HG02973 (cell line): Measurements from ENCODE around the gene ZNF775.
"Not testable (repeated sequence)": the region's sequence is repeated elsewhere in the genome, so short reads cannot be mapped to it uniquely, and the experiment has no call there.

Source experiments
- ATAC-seq: cut with Tn5 transposase; IDR thresholded peaks from one replicate; pipeline ENCODE4 v1.9.1; 2021; ENCODE audit warnings: moderate library complexity; ENCODE audit not compliant: unreplicated experiment

The ZNF775 gene

DNA sequence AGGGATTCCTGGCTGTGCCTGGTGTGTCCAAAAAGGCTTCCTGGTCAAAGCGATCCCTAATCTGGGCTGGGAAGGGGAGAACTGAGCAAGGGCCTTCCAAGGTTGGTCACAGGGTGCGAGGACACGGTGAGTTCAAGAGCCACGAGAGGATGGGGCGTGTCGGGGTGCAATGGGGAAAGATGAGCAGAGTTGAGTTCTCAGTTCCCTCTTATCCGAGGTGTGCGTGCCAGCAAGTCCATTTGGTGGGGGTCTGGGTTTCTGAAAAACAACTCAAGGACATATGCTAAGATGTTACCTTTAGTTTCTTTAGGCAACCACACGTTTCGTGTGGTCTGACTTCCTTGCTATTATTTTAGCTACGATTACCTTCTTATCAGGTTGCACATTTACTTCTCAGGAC is 1.3 kb downstream of the ZNF775 start:
- ATAC-seq: peak; percentile 22

DNA sequence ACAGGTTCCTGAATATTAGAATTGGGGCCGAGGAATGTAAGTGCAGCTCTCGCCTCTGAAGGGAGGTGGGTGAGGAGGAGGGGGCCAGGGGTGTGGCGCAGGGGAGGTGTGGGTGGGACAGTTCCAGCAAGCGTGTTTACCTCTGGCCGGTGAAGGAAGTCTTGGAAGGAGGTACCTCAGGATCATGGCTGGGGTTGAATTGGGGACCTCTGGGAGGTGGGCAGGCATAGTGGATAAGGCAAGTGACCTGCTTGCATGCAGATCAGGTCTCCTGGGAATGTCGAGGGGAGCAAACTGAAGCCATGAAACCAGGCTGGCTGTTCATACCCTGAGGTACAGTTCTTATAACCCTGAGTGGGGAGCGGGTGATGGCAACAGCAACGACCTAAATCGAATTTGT is 2.0 kb downstream of the ZNF775 start:
- no peak for ATAC-seq

DNA sequence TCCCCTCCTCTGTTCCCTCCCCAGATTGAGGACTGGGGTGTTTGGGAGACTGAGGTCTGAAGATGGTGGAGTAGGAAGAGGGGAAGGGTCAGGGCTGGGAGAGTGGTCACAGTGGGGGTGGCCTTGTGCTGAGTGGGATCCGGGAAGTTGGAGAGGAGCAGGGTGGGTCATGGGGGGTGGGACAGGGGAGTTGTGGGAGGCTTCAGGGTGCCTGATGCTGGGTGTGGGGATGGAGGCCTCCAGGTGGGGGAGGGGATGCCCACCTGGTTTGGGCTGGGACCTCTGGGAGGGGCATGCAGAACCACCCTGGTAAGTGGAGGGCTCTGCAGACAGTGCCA is 2.6 kb downstream of the ZNF775 start:
- no peak for ATAC-seq

DNA sequence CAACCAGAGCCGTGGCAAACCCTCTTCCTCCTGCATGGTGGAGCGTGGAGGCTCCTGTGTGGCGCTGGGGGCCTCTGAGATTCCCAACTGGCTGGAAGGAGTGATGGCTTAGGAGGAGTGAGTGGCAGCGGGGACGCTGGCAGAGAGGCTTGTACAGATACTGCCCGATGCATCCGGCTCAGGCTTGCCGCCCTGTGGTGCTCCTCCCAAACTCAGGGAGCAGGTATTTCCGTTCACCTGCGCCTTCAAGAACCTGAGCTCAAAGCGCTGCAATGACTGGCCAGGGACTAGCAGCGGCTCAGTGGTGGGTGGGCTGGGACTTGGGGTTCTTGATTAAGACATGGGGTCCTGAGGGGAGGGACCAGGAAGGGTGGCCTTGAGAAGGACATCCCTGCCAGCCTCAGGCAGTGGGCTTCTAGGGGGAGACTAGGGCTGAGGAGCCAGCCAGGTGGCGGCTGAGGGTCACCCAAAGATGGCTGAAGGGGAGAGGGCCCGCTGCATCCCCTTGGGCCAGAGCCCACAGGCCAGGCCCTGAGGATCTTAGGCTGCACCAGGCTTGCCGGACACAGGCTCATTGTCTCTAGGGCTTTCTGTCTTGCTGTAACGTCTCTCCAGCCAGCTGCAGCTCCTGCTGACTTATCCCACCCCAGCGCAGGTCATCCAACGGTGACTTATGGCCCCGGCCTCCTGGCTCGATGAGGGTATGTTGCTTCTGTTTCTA is 3.2 kb downstream of the ZNF775 start:
- ATAC-seq: no peak

DNA sequence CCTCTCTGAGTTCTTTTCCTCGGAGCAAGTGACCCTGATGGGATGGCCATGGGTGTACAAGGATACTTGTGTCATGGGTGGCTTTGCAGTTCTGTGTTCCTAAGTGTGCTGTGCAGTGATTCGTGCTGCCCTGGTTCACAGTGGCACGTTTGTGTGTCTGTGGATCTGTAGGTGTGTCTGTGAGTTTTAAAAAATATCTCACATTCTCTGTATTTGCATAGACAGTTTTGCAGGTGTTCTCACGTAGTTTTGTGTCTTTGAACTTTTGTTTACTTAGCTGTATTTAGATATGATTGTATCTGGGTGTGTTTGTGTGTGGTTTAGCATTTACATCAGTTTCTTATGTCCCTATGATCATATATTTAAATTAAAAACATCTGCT is 3.7 kb downstream of the ZNF775 start:
- ATAC-seq: no peak

DNA sequence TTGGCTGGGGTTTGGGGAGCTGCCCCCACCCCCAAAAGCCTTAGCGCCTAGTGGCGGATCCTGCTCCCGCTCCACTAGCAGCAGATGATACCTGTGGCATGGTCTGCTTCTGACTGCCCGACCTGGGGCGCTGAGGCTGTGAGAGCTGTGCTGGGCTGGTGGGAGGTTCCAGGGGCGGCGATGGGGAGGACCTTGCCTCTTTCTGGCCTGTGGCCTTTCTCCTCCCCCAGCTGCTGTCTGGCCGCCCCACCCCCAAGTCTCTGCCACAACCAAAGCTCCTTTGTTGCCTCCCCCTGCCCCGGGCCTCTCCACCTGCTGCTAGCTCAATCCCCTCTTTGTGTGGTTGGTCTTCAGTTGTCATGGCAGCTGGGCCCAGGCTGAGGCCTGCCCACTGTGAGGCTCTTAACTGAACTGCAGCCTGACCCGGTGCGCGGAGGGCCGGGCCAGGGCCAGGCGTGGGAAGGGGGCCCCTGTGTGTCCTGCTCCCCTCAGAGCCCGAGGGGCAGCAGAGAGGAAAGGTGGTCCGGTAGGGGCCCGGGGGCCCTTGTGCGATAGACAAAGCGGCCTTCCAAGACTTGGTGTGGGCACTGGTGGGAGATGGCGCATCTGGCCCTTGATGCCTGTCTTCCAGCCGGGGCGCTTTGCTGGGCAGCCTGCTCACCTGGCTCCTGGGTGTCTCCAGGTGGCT is 4.7 kb downstream of the ZNF775 start:
- no peak for ATAC-seq

DNA sequence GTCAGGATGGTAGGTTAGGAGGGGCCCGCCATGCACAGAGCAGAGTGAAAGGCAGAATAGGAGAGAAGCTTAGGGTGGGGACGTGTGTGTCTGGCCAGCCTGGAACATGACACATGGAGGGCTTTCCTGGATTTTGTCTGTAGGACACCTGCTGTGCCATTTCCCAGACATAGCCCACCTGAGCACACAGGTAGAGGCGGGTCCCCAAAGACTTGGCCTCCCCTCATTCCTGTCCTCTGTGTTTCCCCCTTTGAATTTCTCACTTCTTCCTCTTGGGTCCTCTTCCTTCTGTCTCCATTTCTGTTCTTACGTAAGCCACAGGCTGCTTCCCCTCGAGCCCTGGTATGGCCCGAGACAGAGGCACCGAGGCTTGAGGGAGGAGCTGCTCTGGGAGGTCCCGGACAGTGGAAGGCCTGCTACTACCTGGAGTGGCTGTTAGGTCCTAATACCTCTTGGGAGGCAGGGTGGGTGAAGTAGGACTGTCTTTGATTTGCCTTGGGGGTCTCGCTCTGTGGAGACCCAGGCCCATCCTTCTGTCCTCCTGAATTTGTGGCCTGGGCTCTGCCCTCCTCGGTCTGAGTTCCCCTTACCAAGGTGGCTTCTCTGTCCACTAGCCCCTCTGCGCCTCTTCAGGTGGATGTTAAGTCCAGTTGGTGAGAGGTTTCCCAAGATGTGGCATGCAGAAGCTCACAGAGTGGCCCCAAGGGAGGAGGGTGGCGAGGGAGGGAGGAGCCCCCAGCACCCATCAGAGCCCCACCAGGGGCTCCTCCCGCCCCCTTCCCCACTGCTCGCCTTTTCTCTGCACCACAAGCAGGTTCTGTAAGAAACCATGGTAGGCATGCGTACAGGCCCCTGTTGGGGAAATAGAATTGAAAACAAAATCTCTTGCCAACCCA is 5.5 kb downstream of the ZNF775 start:
- ATAC-seq: no peak

DNA sequence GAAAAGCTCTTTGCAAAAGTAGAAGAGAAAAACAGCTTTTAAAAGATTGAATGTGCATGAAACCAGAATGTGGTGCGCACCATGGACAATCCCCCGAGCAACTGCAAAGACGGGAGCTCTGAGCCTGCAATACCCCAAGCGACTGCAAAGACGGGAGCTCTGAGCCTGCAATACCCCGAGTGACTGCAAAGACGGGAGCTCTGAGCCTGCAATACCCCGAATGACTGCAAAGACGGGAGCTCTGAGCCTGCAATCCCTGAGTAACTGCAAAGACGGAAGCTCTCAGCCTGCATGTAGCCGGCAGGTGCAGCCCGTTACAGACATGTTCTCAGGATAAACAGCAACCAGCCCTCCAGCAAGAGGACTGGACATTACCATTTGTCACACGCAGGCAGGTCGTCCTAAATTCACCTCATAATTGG is 6.2 kb downstream of the ZNF775 start:
- ATAC-seq: no peak

DNA sequence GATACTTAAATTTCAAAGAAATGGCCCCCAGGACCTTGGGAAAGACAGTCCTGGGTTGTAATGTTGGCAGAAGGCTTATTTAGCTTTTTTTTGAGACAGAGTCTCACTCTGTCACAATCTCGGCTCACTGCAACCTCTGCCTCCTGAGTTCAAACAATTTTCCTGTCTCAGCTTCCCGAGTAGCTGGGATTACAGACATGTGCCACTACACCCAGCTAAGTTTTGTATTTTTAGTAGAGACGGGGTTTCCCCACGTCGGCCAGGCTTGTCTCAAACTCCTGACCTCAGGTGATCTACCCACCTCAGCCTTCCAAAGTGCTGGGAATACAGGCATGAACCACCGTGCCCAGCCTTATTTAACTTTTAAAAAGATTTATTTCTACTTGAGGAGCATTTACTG is 6.8 kb downstream of the ZNF775 start:
- ATAC-seq: not testable (repeated sequence)

DNA sequence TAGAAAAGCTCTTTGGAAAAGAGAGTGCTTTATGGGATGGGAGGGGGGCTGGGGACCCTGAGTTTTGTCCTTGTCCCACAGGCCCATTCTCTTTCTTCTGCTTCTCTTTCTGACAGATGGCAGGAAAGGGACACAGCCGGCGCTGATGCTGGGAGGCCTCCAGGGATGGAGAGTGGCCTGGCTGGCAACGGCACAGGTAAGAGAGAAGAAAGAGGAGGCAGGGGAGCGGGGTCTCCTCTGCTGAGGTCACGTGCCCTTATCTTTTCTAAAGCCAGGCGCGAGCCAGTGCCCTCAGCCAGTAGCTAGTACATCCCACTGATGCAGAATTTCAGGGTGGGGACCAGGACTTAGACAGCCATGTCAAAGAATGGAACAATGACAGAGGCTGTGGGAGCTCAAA is 9.2 kb downstream of the ZNF775 start:
- ATAC-seq: no peak

DNA sequence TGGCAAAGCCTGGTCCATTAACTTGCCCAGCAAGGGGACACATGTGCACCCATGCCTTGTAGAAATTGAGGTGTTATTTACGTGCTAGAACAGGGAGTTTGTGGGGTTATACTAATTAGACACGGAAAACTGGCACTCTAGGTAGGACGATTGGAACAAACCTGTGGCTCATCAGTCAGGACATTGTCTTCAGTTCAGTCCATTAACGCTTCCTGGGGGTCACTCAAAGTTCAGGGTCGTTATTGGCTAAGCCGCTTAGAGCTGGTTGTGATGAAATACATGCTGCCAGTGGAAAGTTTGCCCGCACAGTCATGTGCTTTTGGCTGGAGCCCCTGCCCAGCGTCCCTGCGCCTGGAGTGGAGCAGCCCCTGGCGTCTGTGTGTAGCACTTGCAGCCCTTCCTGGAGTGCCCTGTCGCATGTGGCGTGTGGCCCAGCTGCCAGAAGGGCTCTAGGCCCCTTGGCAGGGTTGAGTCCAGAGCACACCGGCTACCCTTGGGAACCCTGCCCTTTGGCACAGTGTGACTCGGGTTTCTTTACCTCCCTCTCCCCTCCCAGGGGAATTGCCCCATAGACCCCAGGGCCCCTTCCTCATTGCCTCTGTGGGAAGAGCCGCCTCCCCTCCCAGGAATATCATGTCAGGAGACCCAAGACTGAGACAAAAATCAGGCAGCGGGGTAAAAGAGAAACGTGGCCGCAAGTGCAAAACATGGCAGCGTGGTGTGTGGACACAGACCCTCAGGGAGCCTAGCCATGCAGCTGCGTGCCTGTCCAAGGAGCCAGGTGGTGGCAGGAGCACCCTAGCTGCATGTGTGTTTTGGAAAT is 9.8 kb downstream of the ZNF775 start:
- no peak for ATAC-seq

DNA sequence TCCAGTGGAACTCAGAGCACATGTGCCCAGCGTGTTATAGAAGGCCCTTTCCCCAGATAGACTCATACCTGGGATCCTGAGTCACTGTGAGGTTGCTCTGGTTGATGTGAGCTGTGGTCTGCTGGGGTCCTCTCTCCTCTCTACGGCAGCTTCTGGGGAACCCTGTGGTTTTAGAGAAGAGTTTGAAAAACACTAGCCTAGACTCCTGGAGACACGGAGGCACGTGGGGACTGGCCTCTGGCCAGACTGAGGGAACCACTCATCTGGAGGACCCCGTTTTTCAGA is 10.3 kb downstream of the ZNF775 start:
- no peak for ATAC-seq

DNA sequence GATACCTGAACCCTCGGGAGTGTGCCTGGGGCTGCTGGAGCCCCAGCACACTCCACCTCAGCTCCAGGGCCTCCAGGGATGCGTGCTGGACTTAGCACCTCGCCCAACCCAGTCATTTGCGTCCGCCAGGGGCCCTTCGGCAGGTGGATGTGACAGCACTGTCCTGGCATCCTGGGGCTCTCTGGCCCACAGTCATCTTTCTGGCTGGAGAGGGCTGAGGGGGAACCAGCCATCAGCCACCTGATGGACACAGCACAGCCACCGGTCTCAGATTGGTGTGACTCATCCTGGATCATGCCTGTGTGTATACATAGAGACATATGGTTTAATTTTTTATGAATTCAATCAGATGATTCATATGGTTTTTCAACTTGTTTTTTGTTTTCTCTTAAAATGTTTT is 11.1 kb downstream of the ZNF775 start:
- ATAC-seq: no peak

DNA sequence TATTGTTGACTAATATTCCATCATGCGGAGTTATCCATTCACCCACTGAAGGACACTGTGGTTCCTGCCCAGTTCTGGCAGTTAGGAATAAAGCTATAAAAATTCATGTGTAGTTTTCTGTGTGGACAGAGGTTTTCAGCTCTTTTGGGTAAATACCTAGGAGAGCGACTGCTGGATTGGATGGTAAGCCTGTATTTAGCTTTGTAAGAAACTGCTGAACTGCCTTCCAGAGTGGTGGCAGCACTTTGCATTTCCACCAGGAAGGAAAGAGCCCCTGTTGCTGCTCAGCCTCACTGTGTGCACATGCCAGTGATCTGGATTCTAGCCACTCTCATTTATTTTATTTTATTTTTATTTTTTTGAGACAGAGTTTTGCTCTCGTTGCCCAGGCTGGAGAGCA is 14.2 kb downstream of the ZNF775 start:
- ATAC-seq: no peak

DNA sequence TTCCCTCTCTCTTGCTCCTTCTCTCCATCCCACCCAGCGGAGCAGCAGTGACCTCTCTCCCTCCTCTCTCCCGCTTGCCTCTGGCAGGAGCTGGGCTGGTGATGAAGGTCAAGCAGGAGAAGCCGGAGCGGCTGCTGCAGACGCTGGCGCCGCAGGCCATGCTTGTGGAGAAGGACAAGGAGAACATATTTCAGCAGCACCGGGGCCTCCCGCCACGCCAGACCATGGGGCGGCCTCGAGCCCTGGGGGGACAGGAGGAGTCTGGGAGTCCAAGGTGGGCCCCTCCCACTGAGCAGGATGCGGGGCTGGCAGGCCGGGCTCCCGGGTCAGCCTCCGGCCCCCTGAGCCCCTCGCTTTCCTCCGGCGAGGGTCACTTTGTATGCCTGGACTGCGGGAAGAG is 17.3 kb downstream of the ZNF775 start:
- no peak for ATAC-seq

DNA sequence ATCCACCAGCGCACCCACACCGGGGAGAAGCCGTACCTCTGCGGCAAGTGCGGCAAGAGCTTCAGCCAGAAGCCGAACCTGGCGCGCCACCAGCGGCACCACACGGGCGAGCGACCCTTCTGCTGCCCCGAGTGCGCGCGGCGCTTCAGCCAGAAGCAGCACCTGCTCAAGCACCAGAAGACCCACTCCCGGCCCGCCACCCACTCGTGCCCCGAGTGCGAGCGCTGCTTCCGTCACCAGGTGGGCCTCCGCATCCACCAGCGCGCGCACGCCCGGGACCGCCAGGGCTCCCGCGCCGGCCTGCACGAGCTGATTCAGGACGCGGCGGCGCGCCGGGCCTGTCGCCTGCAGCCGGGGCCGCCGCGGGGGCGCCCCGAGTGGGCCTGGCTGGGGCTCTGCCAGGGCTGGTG is 17.7 kb downstream of the ZNF775 start:
- no peak for ATAC-seq

DNA sequence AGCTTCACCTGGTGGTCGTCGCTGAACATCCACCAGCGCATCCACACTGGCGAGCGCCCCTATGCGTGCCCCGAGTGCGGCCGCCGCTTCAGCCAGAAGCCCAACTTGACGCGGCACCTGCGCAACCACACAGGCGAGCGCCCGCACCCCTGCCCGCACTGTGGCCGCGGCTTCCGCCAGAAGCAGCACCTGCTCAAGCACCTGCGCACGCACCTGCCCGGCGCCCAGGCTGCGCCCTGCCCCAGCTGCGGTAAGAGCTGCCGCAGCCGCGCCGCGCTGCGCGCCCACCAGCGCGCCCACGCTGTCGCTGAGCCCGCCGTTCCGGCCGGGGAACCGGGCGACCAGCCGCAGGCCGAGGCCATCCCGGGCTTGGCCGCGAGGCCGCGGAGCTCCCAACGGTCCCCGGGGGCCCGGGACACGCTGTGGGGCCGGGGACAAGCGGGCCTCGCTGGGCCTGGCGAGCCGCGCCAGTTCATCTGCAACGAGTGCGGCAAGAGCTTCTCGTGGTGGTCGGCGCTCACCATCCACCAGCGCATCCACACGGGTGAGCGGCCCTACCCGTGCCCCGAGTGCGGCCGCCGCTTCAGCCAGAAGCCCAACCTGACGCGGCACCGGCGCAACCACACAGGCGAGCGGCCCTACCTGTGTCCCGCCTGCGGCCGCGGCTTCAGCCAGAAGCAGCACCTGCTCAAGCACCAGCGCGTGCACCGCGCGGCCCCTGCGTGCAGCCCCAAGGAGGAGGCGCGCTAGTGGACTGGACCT is 18.4 kb downstream of the ZNF775 start:
- ATAC-seq: no peak

DNA sequence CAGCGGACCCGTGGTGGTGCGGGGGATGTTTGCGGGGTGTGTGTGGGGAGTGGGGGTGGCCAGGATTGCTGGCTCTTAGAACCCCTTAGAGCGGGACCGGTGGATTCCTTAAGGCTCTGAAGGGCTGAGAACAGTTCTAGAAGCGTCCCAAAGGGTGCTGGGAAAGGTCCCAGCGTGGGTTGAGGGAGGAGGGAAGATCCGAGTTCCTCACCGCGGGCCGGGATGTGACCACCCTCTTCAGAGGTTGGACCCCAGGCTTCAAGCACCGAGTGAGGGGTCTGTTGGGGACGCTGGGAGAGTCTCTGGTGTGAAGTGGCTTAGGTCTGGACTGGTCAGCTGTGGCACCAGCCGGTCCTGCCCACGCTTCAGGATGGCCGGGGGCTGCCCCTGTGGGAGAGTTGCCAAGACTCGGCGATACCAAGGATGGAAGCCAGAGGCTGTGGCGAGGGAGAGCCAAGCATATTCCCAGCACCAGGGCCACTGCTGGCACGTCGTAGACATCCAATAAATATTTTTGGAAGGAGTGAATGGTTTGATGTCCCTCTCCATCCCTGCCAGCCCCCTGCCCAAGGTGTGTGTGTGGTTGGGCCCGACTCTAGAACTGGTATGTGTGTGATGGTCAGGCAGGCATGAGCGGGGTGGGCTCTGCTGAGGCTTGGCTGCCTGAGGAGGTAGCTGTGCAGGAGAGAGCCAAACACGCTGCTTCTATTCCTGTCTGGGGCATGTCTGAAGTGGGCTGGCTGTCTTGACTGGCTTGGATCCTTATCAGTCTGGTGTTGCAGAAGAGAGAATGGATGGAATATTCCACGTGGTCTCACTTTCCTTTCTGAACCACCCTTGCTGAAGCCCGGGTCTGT is 19.2 kb downstream of the ZNF775 start:
- no peak for ATAC-seq

DNA sequence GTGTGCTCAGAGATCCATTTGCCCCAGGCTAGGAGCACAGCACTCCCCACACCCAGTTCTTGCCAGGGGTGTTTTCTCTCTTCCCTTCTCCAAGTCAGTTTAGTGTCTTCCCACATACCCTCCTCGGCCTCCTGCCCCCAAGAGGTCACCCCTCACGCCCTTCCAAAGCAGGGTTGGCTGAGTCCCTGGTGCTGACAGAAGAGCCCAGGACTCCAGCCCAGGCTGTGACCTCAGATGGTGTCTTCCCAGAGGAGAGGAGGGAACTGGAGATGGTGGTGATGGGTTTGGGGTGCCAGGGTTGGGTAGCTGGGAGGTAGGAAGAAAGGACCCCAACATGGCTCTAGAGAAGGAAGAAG is 19.8 kb downstream of the ZNF775 start:
- ATAC-seq: no peak
